K562 (cell line): ENCODE results near the gene C4orf54. TPM values are rescaled to one million over a fixed set of nuclear protein-coding genes. Genes with fewer than 3 reads are reported as not detected.
A peak's percentile ranks its signal among the peaks of the same experiment; 100 is the strongest.

Experiments used
- ATAC-seq: fragments of 200-7000 bp; cut with Tn5 transposase; 3 replicates; pipeline ENCODE4 v1.9.1; 2020; ENCODE audit warnings: moderate library complexity
- BruUV-seq: library from RNA; stranded (reverse); fragments of 400-500 nt; replicated peaks from 2 replicates; lab custom pipeline; 2021; lab: Mats Ljungman, UMichigan
- CTCF ChIA-PET: fragments of 300-600 bp; formaldehyde crosslinking; extraction: SDS; loops from one replicate; lab custom pipeline; 2021; ENCODE audit warnings: low intra/inter-chr PET ratio; lab: Yijun Ruan, JAX
- POLR2A ChIA-PET: fragments of 300-600, 350-650 bp; sonication (Branson Sonifier 250); formaldehyde crosslinking; extraction: SDS; loops from one replicate; lab custom pipeline; 2021; ENCODE audit warnings: antibody characterized with exemption, inconsistent platforms; lab: Yijun Ruan, JAX
- DNase-seq, 4 experiments: peaks; one replicate each; pipeline versions ENCODE4 v3.0.0 to v3.0.0-alpha.2; 2011 to 2018; ENCODE audit warnings: low spot score in 3 of 4, mixed read lengths in 3 of 4; ENCODE audit errors: extremely low read depth in 1 of 4
- FAIRE-seq: peaks from 2 replicates; lab custom pipeline; 2011; peaks lifted over from hg19 to GRCh38; lab: Jason Lieb, UNC
- H2AFZ ChIP-seq: 2 replicates; pipeline ENCODE4 v1.6.0; 2011; ENCODE audit warnings: low read depth, low read length, control low read depth, inconsistent platforms
- H3K27ac ChIP-seq: fragments of 200-600 bp; 3 replicates; pipeline ENCODE4 v1.8.0; 2011; ENCODE audit warnings: low read depth, mild to moderate bottlenecking, control low read depth, inconsistent platforms, low read length, moderate library complexity, mixed read lengths; ENCODE audit errors: extremely low read depth
- H3K27me3 ChIP-seq, 2 experiments: fragments of 300-600 bp in 1 of 2; 2 replicates in 1 of 2; 3 replicates in 1 of 2; pipeline versions ENCODE4 v1.6.0 to v1.8.0; 2011; ENCODE audit warnings: inconsistent platforms in 2 of 2, low read length in 2 of 2, mild to moderate bottlenecking in 1 of 2, mixed read lengths in 1 of 2, moderate library complexity in 1 of 2; ENCODE audit not compliant: control insufficient read depth in 2 of 2, insufficient read depth in 2 of 2
- H3K36me3 ChIP-seq: fragments of 300-600 bp; 3 replicates; pipeline ENCODE4 v1.8.0; 2011; ENCODE audit warnings: mild to moderate bottlenecking, low read length, inconsistent platforms; ENCODE audit not compliant: control insufficient read depth, insufficient read depth
- H3K4me1 ChIP-seq, 2 experiments: fragments of 200-600 bp in 1 of 2; replicated peaks in 1 of 2; 2 replicates in 1 of 2; 3 replicates in 1 of 2; pipeline versions ENCODE4 v1.5.1 to v1.8.0; 2011; ENCODE audit warnings: inconsistent platforms in 2 of 2, low read length in 2 of 2, mild to moderate bottlenecking in 1 of 2, mixed read lengths in 1 of 2, moderate library complexity in 1 of 2; ENCODE audit not compliant: control insufficient read depth in 2 of 2, insufficient read depth in 2 of 2
- H3K4me2 ChIP-seq: 2 replicates; pipeline ENCODE4 v1.6.1; 2011; ENCODE audit warnings: low read length, control low read depth, inconsistent platforms, mixed read lengths; ENCODE audit not compliant: insufficient read depth
- H3K4me3 ChIP-seq: fragments of 200-600 bp; sonication (generic), shearing (Covaris generic); 2 replicates; pipeline ENCODE4 v1.5.1; 2016; ENCODE audit warnings: control low read depth, inconsistent platforms
- H3K79me2 ChIP-seq: fragments of 200-600 bp; 3 replicates; pipeline ENCODE4 v1.8.0; 2011; ENCODE audit warnings: low read length, inconsistent platforms; ENCODE audit not compliant: control insufficient read depth, insufficient read depth
- H3K9ac ChIP-seq, 2 experiments: 2 replicates each; pipeline versions ENCODE4 v1.6.0 to v1.6.1; 2011; ENCODE audit warnings: low read depth in 2 of 2, low read length in 2 of 2, control low read depth in 1 of 2, inconsistent platforms in 1 of 2, mild to moderate bottlenecking in 1 of 2, mixed read lengths in 1 of 2; ENCODE audit not compliant: insufficient read depth in 1 of 2
- H3K9me1 ChIP-seq: one replicate; pipeline ENCODE4 v1.6.0; 2011; ENCODE audit warnings: inconsistent platforms, mild to moderate bottlenecking, low read length, moderate library complexity; ENCODE audit not compliant: control insufficient read depth, insufficient read depth
- H3K9me3 ChIP-seq: replicated peaks from 2 replicates; pipeline ENCODE4 v1.5.1; 2011; ENCODE audit warnings: low read depth, low read length, inconsistent platforms; ENCODE audit not compliant: control insufficient read depth, insufficient read depth
- H4K20me1 ChIP-seq: replicated peaks from 2 replicates; pipeline ENCODE4 v1.6.1; 2011; ENCODE audit warnings: low read length, inconsistent platforms, mixed read lengths; ENCODE audit not compliant: control insufficient read depth, insufficient read depth
- AFF1 ChIP-seq, 2 experiments: fragments of 450-650 bp; IDR thresholded peaks; 2 replicates each; pipeline ENCODE4 v1.6.1; 2018; ENCODE audit warnings: mild to moderate bottlenecking in 2 of 2, low read depth in 1 of 2; ENCODE audit not compliant: partially characterized antibody in 2 of 2
- BACH1 ChIP-seq: fragments of 200-800 bp; sonication (Bioruptor generic); IDR thresholded peaks from 2 replicates; pipeline ENCODE4 v1.6.1; 2016; ENCODE audit warnings: missing genetic modification characterization, missing compliant biosample characterization
- BRF1 ChIP-seq: IDR thresholded peaks from 3 replicates; pipeline ENCODE4 v1.6.1; 2011; ENCODE audit warnings: borderline replicate concordance, mild to moderate bottlenecking; ENCODE audit not compliant: insufficient read length; ENCODE audit errors: extremely low read depth
- HDAC2 ChIP-seq: fragments of 450-650 bp; IDR thresholded peaks from 2 replicates; pipeline ENCODE4 v1.6.1; 2016; ENCODE audit warnings: mild to moderate bottlenecking
- MBD2 ChIP-seq: sonication (generic); IDR thresholded peaks from 2 replicates; pipeline ENCODE4 v1.6.1; 2016; ENCODE audit warnings: low read depth, borderline replicate concordance
- NCOA1 ChIP-seq: fragments of 450-650 bp; IDR thresholded peaks from 2 replicates; pipeline ENCODE4 v1.6.1; 2016; ENCODE audit warnings: low read depth
- NCOA4 ChIP-seq: fragments of 450-650 bp; IDR thresholded peaks from 2 replicates; pipeline ENCODE4 v1.6.1; 2018; ENCODE audit warnings: mild to moderate bottlenecking; ENCODE audit not compliant: partially characterized antibody
- PHB2 ChIP-seq: fragments of 450-650 bp; IDR thresholded peaks from 2 replicates; pipeline ENCODE4 v1.6.1; 2017; ENCODE audit warnings: low read depth
- RB1 ChIP-seq: fragments of 450-650 bp; IDR thresholded peaks from 2 replicates; pipeline ENCODE4 v1.6.1; 2017; ENCODE audit warnings: low read depth, mild to moderate bottlenecking
- STAT5B ChIP-seq: fragments of 250-450 bp; sonication (Bioruptor Pico); IDR thresholded peaks from 2 replicates; pipeline ENCODE4 v1.8.0; 2021; ENCODE audit warnings: mild to moderate bottlenecking, inconsistent platforms
- YBX1 ChIP-seq: fragments of 450-650 bp; IDR thresholded peaks from 2 replicates; pipeline ENCODE4 v1.7.1; 2016; ENCODE audit warnings: mild to moderate bottlenecking
- ZNF436 ChIP-seq: fragments of 250-450, 450-650 bp; sonication (Bioruptor Pico); formaldehyde crosslinking; IDR thresholded peaks from 2 replicates; pipeline ENCODE4 v1.7.0; 2020; ENCODE audit warnings: mild to moderate bottlenecking
- WGBS: fragments of 100-300 bp; shearing (Covaris generic); methylation state at CpG from one replicate; pipeline ENCODE4 v1.1.6; 2016; ENCODE audit warnings: low coverage, mixed read lengths; ENCODE audit not compliant: insufficient coverage; ENCODE audit errors: missing lambda C conversion rate; 5-methylcytosine and 5-hydroxymethylcytosine counted together
- in situ Hi-C: fragments of 300-500 bp; cut with MboI; formaldehyde crosslinking; loops from 4 replicates; pipeline ENCODE4 v1.15.0; 2018; ENCODE audit warnings: inconsistent platforms, mixed read lengths
- intact Hi-C: fragments of 100-400 bp; cut with micrococcal nuclease; formaldehyde crosslinking; loops from 2 replicates; pipeline ENCODE4 v1.14.2; 2022
- polyA plus RNA-seq, 8 experiments: library from polyadenylated mRNA; depleted of rRNA in 4 of 8; stranded (reverse) in 5 of 8; unstranded in 3 of 8; fragments of >200 nt; fragmentation: Nextera tagmentation in 2 of 8; fragmentation: Illumina TruSeq in 1 of 8; extraction: Ambion mirVana in 2 of 8; extraction: Trizol in 1 of 8; gene quantifications; 2 replicates each; pipeline versions ENCODE4 v1.2.1 to v1.2.3, GENCODE V29; 2011 to 2014; ENCODE audit warnings: inconsistent platforms in 1 of 8, missing spikeins in 1 of 8
- total RNA-seq, 7 experiments: library from RNA; depleted of rRNA in 6 of 7; stranded (reverse); fragments of >200 nt in 6 of 7; fragmentation: Illumina TruSeq in 2 of 7; extraction: Trizol in 2 of 7; gene quantifications; 2 replicates each; pipeline versions ENCODE4 v1.2.1 to v1.2.3, GENCODE V29; 2011 to 2021; ENCODE audit warnings: low replicate concordance in 1 of 7

C4orf54 gene
- total and polyA plus RNA-seq, 9 of the 15 experiments (the other 6 are each of a cell fraction or from before 2014, with no cell fraction given): not detected

GRCh38 chr4:99653916-99654315 lies 3.7 kb downstream of the C4orf54 start:
- H2AFZ ChIP-seq: no peak overlapping the region
- H4K20me1 ChIP-seq: no peaks in the 10 kb centered on the region; the same call in 1 of the 2 replicates
- no peak overlapping the region for H3K4me2 ChIP-seq
- TF ChIP-seq NCOA1 (no peak), HDAC2 (no peak), BACH1 (tag) (no peak)
- WGBS: 0% methylated on average over 6 of the region's 9 CpGs
- no peak; the same call in 2 of the 3 replicates for ATAC-seq
- no peaks in the 10 kb centered on the region for H3K9me1 ChIP-seq
- no peak overlapping the region; a peak in 1 of 4 replicates for H3K9ac ChIP-seq
- no TSS peak for BruUV-seq
- no peaks in the 10 kb centered on the region for H3K79me2 ChIP-seq
- H3K4me1 ChIP-seq: peaks cover 0 to 20% of the 10 kb centered on the region in 2 experiments; a peak in 2 of 5 replicates
- H3K9me3 ChIP-seq: no peaks in the 10 kb centered on the region
- no peaks in the 10 kb centered on the region for H3K36me3 ChIP-seq
- peaks cover 50 to 67% of the 10 kb centered on the region in 2 experiments for H3K27me3 ChIP-seq
- no peak overlapping the region for H3K27ac ChIP-seq
- POLR2A ChIA-PET: interaction anchor here (0.6 kb wide), 1 partner anchor 10 kb away, joined by 3 read pairs; no protein-coding TSS in a partner anchor
- CTCF ChIA-PET: no interaction called here
- H3K4me3 ChIP-seq: no peak overlapping the region
- no peak for DNase-seq
- FAIRE-seq: no peak
- in situ Hi-C loops: no loop called here
- intact Hi-C loops: no loop called here

- peak in 1 of 4 experiments; percentile 6 for DNase-seq
- H3K36me3 ChIP-seq: no peaks in the 10 kb centered on the region
- no peak overlapping the region for H3K4me2 ChIP-seq
- H3K4me1 ChIP-seq: peaks cover 0 to 20% of the 10 kb centered on the region in 2 experiments; a peak in 2 of 5 replicates
- H4K20me1 ChIP-seq: no peaks in the 10 kb centered on the region; the same call in 1 of the 2 replicates
- ChIA-PET POLR2A (interaction anchor here (0.6 kb wide), 1 partner anchor 14 kb away, joined by 3 read pairs; no protein-coding TSS in a partner anchor), CTCF (no interaction called here)
- in situ Hi-C loops (no loop called here), intact Hi-C loops (no loop called here)
- WGBS: 4% methylated on average over 37 of the region's 43 CpGs
- no peaks in the 10 kb centered on the region for H3K79me2 ChIP-seq
- H2AFZ ChIP-seq: no peak overlapping the region
- peaks cover 48 to 67% of the 10 kb centered on the region in 2 experiments for H3K27me3 ChIP-seq
- no peak overlapping the region for H3K9ac ChIP-seq
- BruUV-seq: no TSS peak
- no peak for FAIRE-seq
- H3K4me3 ChIP-seq: no peak overlapping the region
- H3K9me1 ChIP-seq: no peaks in the 10 kb centered on the region
- ATAC-seq: peak; percentile 18
- H3K9me3 ChIP-seq: no peaks in the 10 kb centered on the region
- no peak overlapping the region for H3K27ac ChIP-seq
- no peak for TF ChIP-seq YBX1
- no peak for TF ChIP-seq NCOA4
- no peak for TF ChIP-seq RB1
- no peak for TF ChIP-seq ZNF436
- no peak for TF ChIP-seq STAT5B (CRISPR knock-in tag)
- TF ChIP-seq AFF1 (IDR thresholded peaks at IDR 0.05; ENCODE audit: low read depth in 1 of 2, partially characterized antibody in 2 of 2): no peak
- TF ChIP-seq PHB2: no peak
- no peak for TF ChIP-seq BRF1
- TF ChIP-seq MBD2: no peak
Measured at GRCh38 chr4:99652596-99653436, 4.8 kb downstream of the C4orf54 start.
